Mammary epithelial cell (primary cell): Measurements from ENCODE around the gene SULT2B1.

ENCODE experiments used
- CTCF ChIP-seq, 2 donors: IDR thresholded peaks in 1 of 2; conservative IDR thresholded peaks in 1 of 2; 2 replicates each; pipeline ENCODE4 v1.5.1; 2011 to 2012; ENCODE audit warnings: inconsistent platforms in 2 of 2, low read length in 2 of 2, mild to moderate bottlenecking in 2 of 2, control low read depth in 1 of 2, low read depth in 1 of 2; ENCODE audit not compliant: insufficient read depth in 1 of 2; ENCODE audit errors: extremely low read depth in 1 of 2
- EZH2 ChIP-seq: IDR thresholded peaks from 2 replicates; pipeline ENCODE4 v1.6.1; 2012; ENCODE audit warnings: low read length, inconsistent platforms, borderline replicate concordance

- TF ChIP-seq CTCF (conservative IDR thresholded peaks at IDR 0.05 in 1 of 2, IDR thresholded peaks at IDR 0.05 in 1 of 2; ENCODE audit: extremely low read depth in 1 of 2, insufficient read depth in 1 of 2, low read depth in 1 of 2, low read length in 2 of 2) (no peak), EZH2 (no peak)
Observed at GRCh38 chr19:48513289-48514122, 38.5 kb upstream of the SULT2B1 start.
